GM19455 (cell line): ENCODE results near the gene THOP1.
"Not testable (repeated sequence)": the region's sequence is repeated elsewhere in the genome, so short reads cannot be mapped to it uniquely, and the experiment has no call there.

Experiments used
- ATAC-seq: cut with Tn5 transposase; IDR thresholded peaks from one replicate; pipeline ENCODE4 v1.9.1; 2021; ENCODE audit not compliant: unreplicated experiment

The THOP1 gene

DNA sequence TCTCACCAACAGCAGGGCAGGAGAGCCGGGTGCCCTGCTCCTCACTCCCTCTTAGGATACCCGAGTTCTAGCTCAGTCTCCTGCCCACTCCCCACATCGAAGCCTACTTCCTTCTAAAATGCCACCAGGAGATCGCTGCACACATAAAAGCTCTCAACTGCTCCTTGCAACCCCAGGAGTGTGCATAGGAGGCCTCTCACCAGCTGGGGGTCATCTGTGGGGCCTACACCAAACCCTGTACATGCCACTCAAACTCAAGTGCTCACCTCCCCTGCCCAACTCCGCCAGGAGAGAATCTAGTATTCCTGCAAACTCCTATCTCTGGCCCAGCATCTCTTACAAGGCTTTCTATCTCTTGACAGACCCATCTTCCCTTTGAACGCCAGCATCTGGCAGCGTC is 5.0 kb upstream of the THOP1 start:
- no peak for ATAC-seq

DNA sequence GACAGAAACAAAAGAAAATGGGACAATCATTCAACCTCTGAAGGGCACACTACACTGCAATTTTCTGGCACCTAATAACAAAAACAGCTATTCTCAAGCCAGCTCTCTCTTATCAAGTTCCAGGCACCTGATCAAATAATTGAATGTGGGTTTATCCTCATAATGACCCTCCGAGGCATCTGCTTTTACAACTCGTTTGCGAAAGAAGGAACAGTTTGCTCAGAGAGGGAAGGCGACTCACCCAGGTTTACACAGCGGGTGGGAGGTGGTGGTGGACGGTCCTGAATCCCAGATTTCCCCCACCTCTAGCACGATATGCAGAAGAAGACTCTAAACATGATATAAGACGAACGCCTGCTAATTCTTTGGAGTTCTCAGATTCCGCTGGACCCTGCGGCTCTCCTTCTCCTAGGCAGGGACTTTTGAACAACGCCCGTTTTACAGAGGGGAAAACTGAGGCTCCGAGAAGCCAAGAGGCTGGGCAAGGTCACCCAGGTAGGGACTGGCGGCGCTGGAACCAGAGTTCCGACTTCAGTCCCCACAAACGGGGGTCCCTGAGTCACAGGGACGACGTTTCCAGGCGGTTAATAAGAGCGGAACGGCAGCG is 2.9 kb upstream of the THOP1 start:
- no peak for ATAC-seq

DNA sequence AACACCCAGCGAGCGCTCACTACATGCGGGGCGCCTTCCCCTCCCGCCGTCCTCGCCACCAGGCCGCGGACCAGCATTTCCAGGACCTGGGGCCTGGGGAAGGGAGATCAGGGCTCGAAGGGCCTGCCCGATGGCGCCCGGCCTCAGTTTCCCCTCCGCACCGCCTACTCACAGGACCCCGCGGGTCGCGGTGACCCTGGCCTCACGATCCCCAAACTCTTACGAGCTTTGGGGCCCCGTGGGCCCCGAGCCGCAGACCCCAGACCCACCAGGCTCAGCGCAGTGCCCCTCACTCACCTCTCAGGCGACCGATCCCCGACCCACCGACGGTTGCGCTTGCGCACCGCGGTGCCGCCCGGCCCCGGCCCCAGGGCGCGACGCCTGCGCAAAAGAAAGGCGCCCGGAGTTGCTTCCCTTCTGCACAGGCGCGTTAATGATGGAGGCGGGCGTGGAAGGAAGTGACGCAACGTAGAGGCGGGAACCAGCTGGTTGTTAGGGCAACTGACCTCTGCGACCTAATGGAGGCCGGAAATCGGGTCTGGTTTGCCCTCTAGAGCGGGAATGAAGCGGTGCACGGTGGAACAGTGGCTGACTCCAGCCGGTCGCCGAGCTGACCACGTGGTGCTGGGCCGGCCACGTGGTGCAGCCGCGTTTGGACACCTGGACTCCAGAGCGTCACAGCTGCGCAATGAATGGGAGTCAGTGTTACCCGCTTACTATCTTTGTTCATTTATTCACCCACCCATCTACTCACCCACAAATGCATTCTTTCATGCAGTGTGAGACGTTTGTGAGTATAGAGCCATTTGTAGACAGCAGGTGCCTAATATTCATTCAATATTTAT is 2.1 kb upstream of the THOP1 start, which contains the start of gene SGTA:
TSS of gene SGTA (minus strand) at position 338 of the 845 bp plus-strand sequence. CDS start 14,205 bp downstream, outside the sequence.
- ATAC-seq, result peak; percentile 71

DNA sequence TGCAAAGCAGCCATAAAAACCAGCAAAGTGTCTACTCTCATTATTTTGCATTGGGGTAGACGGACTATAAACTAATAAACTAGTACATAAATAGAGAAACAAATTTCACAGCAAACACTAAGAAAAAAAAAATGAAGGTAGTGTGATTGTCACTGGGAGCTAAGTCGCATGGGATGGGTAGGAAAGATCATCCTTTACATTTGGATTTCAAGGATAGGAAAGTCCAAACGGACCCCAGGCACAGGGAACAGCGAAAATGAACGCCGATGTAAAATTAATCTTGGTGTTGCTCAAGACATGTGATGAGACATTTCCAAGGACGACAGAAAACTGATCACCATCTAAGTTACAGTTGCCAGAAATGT is 1.5 kb upstream of the THOP1 start:
- ATAC-seq, result no peak

DNA sequence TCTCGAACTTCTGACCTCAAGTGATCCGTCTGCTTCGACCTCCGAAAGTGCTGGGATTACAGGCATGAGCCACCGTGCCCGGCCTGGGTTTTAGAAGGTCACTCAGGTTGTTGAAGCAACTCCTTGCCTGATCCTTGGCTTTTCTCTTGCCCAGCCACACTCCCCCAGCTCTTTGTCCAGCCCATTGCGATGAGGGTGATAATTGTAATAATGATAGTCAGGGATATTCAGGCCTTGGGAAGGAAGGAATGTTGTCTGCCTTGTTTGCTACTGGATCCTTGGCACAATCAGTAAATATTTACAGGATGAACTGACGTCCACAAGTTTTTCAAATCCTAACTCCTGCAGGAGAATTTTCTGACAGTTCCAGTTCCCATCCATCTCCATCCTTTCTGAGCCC is 1.8 kb downstream of the THOP1 start:
- no peak for ATAC-seq

DNA sequence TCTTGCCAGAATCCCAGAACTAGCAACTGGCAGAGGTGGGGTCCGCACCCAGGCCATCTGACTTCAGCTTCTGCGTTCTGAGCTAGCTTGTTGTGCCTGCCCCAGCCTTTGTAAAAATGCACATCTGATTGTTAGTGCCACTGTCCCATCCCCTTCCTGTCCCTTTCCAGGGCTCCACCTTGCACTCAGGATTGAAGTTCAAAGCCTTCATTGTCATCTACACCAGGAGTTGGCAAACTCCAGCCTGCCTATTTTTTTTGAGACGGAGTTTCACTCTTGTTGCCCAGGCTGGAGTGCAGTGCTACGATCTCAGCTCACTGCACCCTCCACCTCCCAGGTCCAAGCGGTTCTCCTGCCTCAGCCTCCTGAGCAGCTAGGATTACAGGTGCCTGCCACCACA is 2.9 kb downstream of the THOP1 start:
- ATAC-seq, result no peak

DNA sequence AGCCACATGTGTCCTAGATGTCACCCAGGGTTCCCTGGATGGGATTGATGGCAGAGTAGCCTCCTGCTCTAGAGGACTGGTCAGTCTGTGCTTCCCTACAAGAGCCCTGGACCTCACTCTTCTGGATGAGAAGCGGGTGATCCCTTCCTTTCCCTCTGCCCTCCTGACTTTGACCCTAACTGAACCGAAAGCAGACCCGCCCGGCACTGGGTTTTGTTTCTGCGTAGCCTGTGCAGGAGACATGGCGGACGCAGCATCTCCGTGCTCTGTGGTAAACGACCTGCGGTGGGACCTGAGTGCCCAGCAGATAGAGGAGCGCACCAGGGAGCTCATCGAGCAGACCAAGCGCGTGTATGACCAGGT is 4.9 kb downstream of the THOP1 start:
- no peak for ATAC-seq

DNA sequence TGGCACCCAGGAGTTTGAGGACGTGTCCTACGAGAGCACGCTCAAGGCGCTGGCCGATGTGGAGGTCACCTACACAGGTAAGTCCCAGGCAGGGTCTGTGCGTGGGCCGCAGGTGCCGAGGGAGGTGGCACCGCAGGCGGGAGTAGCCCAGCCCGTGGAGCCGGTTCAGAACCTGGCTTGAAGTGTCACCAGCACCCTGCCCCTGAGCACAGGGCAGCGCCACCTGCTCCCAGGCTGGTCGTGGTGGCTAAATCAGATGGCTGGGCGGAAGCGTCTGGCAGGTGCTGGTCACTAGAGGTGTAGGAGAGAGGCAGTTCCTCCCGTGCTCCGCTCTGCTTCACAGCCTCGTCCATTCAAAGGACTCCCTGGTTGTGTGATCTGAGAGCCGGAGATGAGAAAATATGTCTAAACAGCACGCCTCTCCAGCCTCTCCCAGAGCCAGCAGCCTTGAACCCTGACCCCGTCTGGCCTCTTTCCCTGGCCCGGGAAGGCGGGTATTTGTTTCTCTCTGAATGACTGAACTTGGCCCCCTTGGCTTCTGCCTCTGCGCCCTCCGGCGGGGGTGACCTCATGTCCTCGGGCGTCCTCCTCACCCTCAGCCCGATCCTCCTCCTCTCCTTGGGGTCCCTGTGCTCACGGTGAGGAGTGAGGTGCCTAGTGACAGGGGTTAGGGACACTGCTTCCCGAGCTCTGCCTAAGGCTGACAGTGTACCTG is 5.4 kb downstream of the THOP1 start:
- ATAC-seq, result no peak

DNA sequence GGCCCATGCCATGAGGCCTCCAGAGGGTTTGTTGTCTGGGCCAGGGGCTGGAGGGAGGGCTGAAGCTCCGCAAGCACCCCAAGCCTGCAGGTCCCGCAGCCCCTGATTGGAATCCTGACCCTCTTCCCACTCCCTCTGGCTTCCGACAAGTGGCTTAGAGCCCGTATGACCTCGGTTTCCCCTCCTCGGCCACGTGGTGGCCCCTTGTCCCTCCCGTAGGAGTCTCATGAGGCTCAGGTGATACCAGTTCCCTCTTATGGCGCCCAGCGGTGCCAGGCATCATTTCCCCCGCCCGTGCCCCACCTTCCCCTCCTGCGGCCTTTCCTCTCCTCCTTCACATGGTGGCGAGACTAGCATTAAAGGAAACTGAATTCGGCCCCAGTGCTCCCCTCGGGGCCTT is 6.1 kb downstream of the THOP1 start:
- no peak for ATAC-seq

DNA sequence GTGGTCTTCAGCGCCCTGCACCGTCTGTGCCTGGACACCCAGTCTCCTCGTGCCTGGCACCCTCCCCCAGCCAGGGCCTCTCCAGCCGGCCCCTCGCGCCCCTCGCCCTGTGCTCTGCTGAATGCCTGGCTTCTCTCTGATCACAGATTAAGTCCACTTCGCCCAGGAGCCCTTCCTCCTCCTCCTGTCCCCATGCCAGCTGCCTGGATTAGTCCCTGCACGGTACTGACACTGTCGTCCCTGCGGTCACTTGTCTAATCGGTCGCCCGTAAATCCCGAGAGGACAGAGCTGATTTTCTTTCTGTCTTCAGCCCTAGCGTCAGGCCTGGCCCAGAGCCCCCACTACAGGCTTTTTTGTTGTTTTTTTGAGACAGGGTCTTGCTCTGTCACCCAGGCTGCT is 6.6 kb downstream of the THOP1 start:
- no peak for ATAC-seq

DNA sequence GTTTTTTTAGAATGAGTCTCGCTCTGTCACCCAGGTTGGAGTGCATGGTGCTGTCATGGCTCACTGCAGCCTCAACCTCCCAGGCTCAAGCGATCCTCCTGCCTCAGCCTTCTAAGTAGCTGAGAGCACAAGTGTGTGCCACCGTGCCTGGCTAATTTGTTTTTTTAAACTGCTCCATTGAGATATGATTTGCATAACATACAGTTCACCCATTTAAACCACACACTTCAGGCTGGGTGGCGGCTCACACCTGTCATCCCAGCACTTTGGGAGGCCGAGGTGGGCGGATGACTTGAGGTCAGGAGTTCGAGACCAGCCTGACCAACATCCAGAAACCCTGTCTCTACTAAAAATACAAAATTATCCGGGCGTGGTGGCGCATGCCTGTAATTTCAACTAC is 7.4 kb downstream of the THOP1 start:
- not testable (repeated sequence) for ATAC-seq

DNA sequence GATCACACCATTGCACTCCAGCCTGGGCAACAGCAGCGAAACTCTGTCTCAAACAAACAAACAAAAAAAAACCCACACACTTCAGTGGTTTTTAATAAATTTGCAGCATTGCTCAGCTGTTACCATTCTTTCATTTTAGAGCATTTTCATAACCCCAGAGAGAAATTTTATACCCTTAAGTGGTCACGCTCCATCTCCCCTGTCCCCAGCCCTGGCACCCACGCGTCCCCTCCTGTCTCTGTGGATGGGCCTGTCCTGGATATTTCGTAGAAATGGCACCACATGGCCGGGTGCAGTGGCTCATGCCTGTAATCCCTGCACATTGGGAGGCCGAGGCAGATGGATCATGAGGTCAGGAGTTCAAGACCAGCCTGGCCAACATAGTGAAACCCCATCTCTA is 7.8 kb downstream of the THOP1 start:
- no peak for ATAC-seq

DNA sequence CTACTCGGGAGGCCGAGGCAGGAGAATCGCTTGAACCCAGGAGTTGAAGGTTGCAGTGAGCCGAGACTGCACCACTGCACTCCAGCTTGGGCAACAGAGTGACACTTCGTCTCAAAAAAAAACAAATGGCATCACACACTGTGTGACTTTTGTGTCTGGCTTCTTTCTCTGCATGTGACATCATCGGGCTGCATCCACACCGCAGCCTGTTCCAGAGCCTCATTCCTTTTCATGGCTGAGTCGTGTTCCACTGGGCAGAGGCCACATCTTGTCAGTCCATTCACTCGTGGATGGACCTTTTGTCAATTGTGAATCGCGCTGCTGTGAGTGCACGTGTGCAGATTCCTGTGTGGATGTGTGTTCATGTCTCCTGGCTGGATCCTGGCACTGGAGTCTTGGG is 8.3 kb downstream of the THOP1 start:
- ATAC-seq, result no peak

DNA sequence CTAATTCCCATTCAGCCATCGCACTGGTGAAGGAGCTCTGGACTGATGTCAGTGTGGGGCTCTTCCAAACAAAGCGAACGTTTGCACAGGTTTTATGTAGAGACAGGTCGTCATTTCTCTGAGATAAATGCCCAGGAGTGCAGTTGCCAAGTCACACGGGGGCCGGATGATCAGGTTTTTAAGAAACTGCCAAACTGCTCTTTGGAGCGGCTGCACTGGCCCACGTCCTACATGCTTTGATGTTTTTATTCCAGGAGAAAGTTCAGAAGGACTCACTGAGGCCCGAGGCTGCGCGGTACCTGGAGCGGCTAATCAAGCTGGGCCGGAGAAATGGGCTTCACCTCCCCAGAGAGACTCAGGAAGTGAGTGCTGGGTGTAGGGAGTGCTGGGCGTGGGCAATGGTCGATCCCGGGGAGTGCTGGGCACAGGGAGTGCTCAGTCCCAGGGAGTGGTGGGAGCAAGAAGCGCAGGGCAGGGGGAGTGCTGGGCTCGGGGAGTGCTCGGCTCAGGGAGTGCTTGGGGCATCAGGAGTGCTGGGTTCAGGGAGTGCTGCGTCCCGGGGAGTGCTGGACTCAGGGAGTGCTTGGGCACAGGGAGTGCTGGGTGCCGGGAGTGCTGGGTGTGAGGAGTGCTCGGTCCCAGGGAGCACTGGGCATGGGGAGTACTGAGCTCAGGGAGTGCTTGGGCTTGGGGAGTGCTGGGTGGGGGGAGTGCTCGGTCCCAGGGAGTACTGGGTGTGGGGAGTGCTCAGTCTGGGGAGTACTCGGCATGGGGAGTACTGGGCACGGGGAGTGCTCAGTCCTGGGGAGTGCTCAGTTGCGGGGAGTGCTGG is 10.7 kb downstream of the THOP1 start:
- no peak for ATAC-seq

DNA sequence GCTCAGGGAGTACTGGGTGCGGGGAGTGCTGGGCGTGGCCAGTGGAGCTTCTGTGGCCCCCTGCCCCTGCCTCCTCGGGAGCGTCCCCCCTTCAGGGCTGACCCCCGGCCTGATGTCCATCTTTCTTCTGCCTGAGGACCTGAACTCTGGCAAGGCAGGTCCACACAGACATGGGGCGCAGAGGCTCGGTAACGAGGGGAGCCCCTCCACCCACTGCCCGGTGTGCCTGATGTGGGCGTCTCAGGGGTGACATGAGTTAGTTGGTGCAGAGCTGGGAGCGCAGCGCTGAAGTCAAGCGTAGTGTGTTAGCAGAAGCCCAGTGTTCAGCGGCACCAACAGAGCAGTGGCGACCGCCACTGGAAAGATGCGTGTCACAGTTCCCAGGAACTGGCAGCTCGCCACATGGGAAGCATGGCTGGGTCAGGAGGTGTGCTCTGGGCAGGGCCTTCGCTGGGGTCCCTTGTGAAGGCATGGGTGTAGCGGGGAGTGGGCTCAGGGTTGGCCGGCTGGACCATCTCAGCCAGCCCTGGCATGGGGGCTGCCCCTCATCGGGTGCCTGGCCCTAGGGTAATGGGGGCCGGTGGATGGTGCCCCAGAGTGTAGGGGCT is 11.5 kb downstream of the THOP1 start:
- ATAC-seq, result no peak

DNA sequence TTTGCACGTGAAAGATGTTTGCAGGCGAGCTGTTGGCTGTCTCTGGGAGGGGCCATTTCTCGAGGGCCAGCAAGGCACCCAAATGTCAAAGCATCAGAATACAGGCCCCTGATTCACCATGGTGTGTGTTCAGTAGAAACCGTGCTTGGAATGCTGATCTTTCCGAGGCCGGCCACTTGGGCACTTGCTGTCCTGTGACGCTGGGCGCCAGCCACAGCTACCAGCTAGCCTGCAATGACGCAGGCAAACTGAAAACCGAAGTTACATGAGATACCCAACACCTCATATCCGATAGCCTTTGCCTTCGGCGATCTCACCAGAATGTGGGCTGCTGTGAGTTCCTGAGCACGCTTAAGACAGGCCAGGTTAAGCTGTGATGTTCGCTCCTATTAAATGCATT is 12.0 kb downstream of the THOP1 start:
- ATAC-seq, result no peak

DNA sequence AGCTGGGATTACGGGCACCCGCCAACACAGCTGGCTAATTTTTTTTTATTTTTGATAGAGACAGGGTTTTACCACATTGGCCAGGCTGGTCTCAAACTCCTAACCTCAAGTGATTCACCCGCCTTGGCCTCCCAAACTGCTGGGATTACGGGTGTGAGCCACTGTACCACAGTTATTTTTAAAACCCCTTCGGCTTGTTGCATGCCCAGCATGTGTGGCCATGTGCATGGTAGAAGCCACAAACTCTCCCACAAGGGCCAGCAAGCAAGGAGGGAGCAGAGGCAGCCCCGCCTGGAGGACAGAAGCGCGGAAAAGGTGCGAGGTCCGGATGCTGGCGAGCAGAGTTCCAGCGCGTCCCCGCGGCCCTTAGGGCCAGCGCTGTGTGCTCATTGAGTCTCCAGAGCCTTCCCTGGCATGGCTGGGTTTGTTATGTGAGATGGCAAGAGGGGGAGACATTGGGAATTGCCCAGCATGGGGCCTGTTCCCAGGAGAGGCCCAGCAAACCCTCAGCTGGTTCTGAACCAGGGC is 12.9 kb downstream of the THOP1 start:
- ATAC-seq, result no peak

DNA sequence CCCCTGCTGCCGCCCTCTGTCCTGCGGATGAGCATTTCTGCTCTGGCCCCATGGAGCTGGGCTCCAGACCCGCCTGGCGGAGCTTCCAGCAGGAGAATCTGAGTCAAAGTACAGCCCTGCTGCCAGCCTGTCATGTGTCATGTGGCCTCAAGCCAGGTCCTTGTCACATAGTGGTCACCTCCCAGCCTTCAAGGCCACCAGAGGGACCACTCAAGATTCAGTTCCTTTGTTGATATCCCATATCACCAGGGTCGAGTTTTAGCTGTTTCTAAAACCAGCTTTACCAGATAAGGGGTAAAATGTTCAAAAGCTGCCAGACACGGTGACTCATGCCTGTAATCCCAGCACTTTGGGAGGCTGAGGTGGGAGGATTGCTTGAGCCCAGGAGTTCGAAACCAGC is 13.4 kb downstream of the THOP1 start:
- ATAC-seq, result no peak

DNA sequence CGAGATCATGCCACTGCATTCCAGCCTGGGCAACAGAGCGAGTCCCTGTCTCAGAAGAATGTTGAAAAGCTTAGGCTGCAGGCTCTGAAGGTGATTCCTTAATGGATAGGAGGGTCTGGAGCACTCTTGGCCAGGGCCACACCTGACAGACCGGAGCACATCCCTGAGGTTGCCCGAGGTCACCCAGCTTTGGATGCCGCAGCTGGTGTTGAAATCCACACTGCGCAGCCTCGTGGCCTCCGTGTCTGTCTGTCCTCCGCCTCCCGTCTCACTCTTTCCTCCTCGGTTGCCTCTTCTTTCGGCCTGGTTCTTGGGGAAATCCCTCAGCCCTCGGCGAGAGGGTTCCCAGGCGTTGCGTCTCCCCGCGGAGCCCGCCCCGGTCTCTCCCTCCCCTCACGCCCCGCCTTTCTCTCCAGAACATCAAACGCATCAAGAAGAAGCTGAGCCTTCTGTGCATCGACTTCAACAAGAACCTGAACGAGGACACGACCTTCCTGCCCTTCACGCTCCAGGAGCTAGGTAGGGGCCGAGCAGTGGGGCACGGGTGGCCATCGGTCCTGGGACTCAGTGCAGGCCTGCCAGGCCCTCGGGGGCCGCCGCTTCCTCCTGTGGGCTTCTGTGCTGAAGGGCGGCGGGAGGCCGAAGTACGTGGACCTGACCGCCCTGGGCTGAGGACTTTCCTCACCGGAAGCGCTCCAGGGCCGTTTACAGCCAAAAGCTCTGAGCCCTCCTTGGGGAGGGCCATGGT is 14.1 kb downstream of the THOP1 start:
- ATAC-seq, result no peak

DNA sequence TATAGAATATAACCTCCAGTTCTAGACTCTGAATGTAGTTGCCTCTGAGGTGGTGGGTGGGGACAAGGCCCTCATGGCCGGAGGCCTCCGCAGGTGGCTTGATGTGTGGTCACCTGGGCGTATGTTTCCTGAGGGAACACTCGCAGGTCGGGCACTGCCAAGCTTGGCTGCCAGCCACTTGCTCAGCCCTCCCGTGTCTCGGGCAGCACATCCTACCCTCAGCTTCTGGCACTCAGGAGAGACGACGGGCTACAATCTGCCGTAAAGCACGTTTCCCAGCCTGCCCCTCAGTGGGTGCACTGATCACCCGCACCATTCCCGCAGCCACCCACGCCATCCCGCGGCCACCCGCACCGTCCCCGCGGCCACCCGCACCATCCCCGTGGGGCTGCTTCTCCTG is 15.2 kb downstream of the THOP1 start:
- ATAC-seq, result no peak
